ENCODE data around the gene ARHGAP22. TPM values are rescaled to one million over a fixed set of nuclear protein-coding genes. Genes with fewer than 3 reads are reported as not detected.

ARHGAP22 gene
- total RNA-seq, 2 donors from 2014 or later, result 4.4 to 8.6 TPM

DNA sequence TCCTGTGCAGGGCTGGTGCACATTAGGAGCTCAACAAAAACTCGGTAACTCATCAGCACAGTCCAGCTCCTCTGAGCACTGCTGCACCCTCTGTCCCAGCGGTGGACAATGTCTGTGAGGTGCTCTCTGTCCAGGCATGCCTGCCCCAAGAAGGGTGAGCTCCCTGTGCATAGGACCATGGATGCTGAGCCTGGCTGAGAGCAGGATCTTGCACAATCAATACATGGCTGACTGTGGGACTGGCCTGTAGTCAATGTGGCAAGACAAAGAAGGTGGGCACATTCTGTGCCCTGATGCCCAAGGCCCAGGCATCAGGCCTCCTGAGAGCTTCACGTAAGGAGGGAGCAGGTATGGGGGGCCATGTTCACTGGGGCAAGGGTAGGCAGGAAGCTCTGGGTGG, 17.1 kb downstream of the ARHGAP22 start:
- WGBS, result 92% methylated on average over 3 of the region's 3 CpGs
- Histone ChIP-seq H3K4me1 (replicated peaks) (no peaks in the 10 kb centered on the region), H3K9me3 (no peaks in the 10 kb centered on the region), H3K4me3 (no peak overlapping the region), H3K27me3 (replicated peaks; ENCODE audit: insufficient read depth) (no peaks in the 10 kb centered on the region), H3K27ac (no peak overlapping the region), H3K36me3 (no peaks in the 10 kb centered on the region)
- TF ChIP-seq, protein P1, sequence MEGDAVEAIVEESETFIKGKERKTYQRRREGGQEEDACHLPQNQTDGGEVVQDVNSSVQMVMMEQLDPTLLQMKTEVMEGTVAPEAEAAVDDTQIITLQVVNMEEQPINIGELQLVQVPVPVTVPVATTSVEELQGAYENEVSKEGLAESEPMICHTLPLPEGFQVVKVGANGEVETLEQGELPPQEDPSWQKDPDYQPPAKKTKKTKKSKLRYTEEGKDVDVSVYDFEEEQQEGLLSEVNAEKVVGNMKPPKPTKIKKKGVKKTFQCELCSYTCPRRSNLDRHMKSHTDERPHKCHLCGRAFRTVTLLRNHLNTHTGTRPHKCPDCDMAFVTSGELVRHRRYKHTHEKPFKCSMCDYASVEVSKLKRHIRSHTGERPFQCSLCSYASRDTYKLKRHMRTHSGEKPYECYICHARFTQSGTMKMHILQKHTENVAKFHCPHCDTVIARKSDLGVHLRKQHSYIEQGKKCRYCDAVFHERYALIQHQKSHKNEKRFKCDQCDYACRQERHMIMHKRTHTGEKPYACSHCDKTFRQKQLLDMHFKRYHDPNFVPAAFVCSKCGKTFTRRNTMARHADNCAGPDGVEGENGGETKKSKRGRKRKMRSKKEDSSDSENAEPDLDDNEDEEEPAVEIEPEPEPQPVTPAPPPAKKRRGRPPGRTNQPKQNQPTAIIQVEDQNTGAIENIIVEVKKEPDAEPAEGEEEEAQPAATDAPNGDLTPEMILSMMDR (IDR thresholded peaks at IDR 0.05), result no peak
- TF ChIP-seq POLR2AphosphoS5 (IDR thresholded peaks at IDR 0.05), result no peak
- intact Hi-C loops (cut with DNase I), result no loop called here
- DNase-seq (ENCODE audit: low spot score), result no peak

GRCh38 chr10:48587101-48587500, 17.8 kb downstream of the ARHGAP22 start:
- Histone ChIP-seq H3K4me1 (replicated peaks) (no peaks in the 10 kb centered on the region), H3K4me3 (no peak overlapping the region), H3K36me3 (no peaks in the 10 kb centered on the region), H3K27me3 (replicated peaks; ENCODE audit: insufficient read depth) (no peaks in the 10 kb centered on the region), H3K27ac (no peak overlapping the region), H3K9me3 (no peaks in the 10 kb centered on the region)
- DNase-seq (ENCODE audit: low spot score), result no peak
- no peak for TF ChIP-seq POLR2A (IDR thresholded peaks at IDR 0.05)
- TF ChIP-seq, protein P1 (IDR thresholded peaks at IDR 0.05), result no peak
- TF ChIP-seq POLR2AphosphoS5 (IDR thresholded peaks at IDR 0.05), result no peak
- intact Hi-C loops (cut with DNase I), result no loop called here
- 62% methylated on average over 2 of the region's 2 CpGs for WGBS

- no peak for DNase-seq (ENCODE audit: low spot score)
- Histone ChIP-seq H3K36me3 (no peaks in the 10 kb centered on the region), H3K9me3 (no peaks in the 10 kb centered on the region), H3K27me3 (replicated peaks; ENCODE audit: insufficient read depth) (no peaks in the 10 kb centered on the region), H3K4me1 (replicated peaks) (no peaks in the 10 kb centered on the region), H3K27ac (no peak overlapping the region), H3K4me3 (no peak overlapping the region)
- intact Hi-C loops (cut with DNase I), result no loop called here
- WGBS, result 87% methylated on average over 9 of the region's 10 CpGs
- TF ChIP-seq, protein P1 (IDR thresholded peaks at IDR 0.05), result no peak
- TF ChIP-seq POLR2A (IDR thresholded peaks at IDR 0.05) (no peak), POLR2AphosphoS5 (IDR thresholded peaks at IDR 0.05) (no peak)
These were observed 21.9 kb downstream of the ARHGAP22 start for GRCh38 chr10:48582970-48583369.

GRCh38 chr10:48580236-48580635, 24.6 kb downstream of the ARHGAP22 start:
- Histone ChIP-seq H3K27ac (no peak overlapping the region), H3K27me3 (replicated peaks; ENCODE audit: insufficient read depth) (no peaks in the 10 kb centered on the region), H3K36me3 (no peaks in the 10 kb centered on the region), H3K4me1 (replicated peaks) (no peaks in the 10 kb centered on the region), H3K9me3 (no peaks in the 10 kb centered on the region), H3K4me3 (no peak overlapping the region)
- DNase-seq (ENCODE audit: low spot score), result no peak
- TF ChIP-seq, protein P1 (IDR thresholded peaks at IDR 0.05), result no peak
- TF ChIP-seq POLR2AphosphoS5 (IDR thresholded peaks at IDR 0.05), result no peak
- TF ChIP-seq POLR2A (IDR thresholded peaks at IDR 0.05), result no peak
- intact Hi-C loops (cut with DNase I), result no loop called here
- 81% methylated on average over 5 of the region's 5 CpGs for WGBS

- H3K36me3 ChIP-seq, result no peaks in the 10 kb centered on the region
- H3K9me3 ChIP-seq, result no peaks in the 10 kb centered on the region
- no peak overlapping the region for H3K27ac ChIP-seq
- no peaks in the 10 kb centered on the region for H3K27me3 ChIP-seq (replicated peaks; ENCODE audit: insufficient read depth)
- intact Hi-C loops (cut with DNase I), result no loop called here
- TF ChIP-seq, protein P1 (IDR thresholded peaks at IDR 0.05), result no peak
- TF ChIP-seq POLR2AphosphoS5 (IDR thresholded peaks at IDR 0.05) (no peak), POLR2A (IDR thresholded peaks at IDR 0.05) (no peak)
- no peak overlapping the region for H3K4me3 ChIP-seq
- no peaks in the 10 kb centered on the region for H3K4me1 ChIP-seq (replicated peaks)
- DNase-seq (ENCODE audit: low spot score), result no peak
- 54% methylated on average over 8 of the region's 8 CpGs for WGBS
These were observed 25.5 kb downstream of the ARHGAP22 start for GRCh38 chr10:48579251-48579960.
